Activated B cell treated with CpG ODN at 0.5 μM for 24 hours (primary cell): ENCODE data around the gene LTB4R2. TPM values are rescaled to one million over a fixed set of nuclear protein-coding genes. Genes with fewer than 3 reads are reported as not detected.

Experiments used
- ATAC-seq: fragments of 200-7000 bp; cut with Tn5 transposase; one replicate; pipeline ENCODE4 v1.10.0; 2021; ENCODE audit warnings: low read depth, mild to moderate bottlenecking, moderate library complexity
- CTCF ChIA-PET: fragments of 350-600 bp; sonication (Branson Sonifier 250); formaldehyde crosslinking; loops from one replicate; lab custom pipeline; 2021; ENCODE audit warnings: antibody characterized with exemption; lab: Charles Lee
- POLR2A ChIA-PET: fragments of 350-600 bp; sonication (Branson Sonifier 250); formaldehyde crosslinking; loops from one replicate; lab custom pipeline; 2021; ENCODE audit warnings: antibody characterized with exemption; lab: Charles Lee
- DNase-seq: peaks from one replicate; pipeline ENCODE4 v3.0.0; 2022
- H3K27ac Mint-ChIP-seq: one replicate; pipeline ENCODE4 v1.8.0; 2020; ENCODE audit warnings: mixed read lengths
- H3K27me3 Mint-ChIP-seq: one replicate; pipeline ENCODE4 v1.8.0; 2021; ENCODE audit warnings: mixed read lengths
- H3K36me3 Mint-ChIP-seq: one replicate; pipeline ENCODE4 v1.8.0; 2021; ENCODE audit warnings: low read depth, mixed read lengths
- H3K4me1 Mint-ChIP-seq: one replicate; pipeline ENCODE4 v1.8.0; 2021; ENCODE audit warnings: mixed read lengths
- H3K4me3 Mint-ChIP-seq: one replicate; pipeline ENCODE4 v1.8.0; 2020; ENCODE audit warnings: mild to moderate bottlenecking, mixed read lengths
- H3K9me3 Mint-ChIP-seq: one replicate; pipeline ENCODE4 v1.8.0; 2020; ENCODE audit warnings: mixed read lengths
- intact Hi-C: fragments of 100-400 bp; cut with micrococcal nuclease; formaldehyde crosslinking; loops from one replicate; pipeline ENCODE4 v1.15.1; 2024
- total RNA-seq: library from RNA; stranded (reverse); gene quantifications from 2 replicates; pipeline ENCODE4 v1.2.3, GENCODE V29; 2022
- TF ChIP-seq, protein P1 (sequence below): fragments of 200-600 bp; IDR thresholded peaks from one replicate; pipeline ENCODE4 v1.8.0; 2022; ENCODE audit warnings: antibody characterized with exemption, mild to moderate bottlenecking

LTB4R2 gene
- total RNA-seq, 1 donor from 2014 or later = 9.1 TPM

GRCh38 chr14:24282736-24283135 lies 27.2 kb upstream of the LTB4R2 start:
- intact Hi-C loops = no loop called here
- Mint-ChIP-seq H3K27ac (no peak overlapping the region), H3K27me3 (no peaks in the 10 kb centered on the region), H3K4me1 (peaks cover 52% of the 10 kb centered on the region), H3K4me3 (no peak overlapping the region), H3K36me3 (no peaks in the 10 kb centered on the region), H3K9me3 (no peaks in the 10 kb centered on the region)
- no peak for ATAC-seq
- TF ChIP-seq, protein P1, sequence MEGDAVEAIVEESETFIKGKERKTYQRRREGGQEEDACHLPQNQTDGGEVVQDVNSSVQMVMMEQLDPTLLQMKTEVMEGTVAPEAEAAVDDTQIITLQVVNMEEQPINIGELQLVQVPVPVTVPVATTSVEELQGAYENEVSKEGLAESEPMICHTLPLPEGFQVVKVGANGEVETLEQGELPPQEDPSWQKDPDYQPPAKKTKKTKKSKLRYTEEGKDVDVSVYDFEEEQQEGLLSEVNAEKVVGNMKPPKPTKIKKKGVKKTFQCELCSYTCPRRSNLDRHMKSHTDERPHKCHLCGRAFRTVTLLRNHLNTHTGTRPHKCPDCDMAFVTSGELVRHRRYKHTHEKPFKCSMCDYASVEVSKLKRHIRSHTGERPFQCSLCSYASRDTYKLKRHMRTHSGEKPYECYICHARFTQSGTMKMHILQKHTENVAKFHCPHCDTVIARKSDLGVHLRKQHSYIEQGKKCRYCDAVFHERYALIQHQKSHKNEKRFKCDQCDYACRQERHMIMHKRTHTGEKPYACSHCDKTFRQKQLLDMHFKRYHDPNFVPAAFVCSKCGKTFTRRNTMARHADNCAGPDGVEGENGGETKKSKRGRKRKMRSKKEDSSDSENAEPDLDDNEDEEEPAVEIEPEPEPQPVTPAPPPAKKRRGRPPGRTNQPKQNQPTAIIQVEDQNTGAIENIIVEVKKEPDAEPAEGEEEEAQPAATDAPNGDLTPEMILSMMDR = no peak
- no peak for DNase-seq
- CTCF ChIA-PET = interaction anchor here (0.8 to 5.4 kb wide), 5 partner anchors 11 to 27 kb away, joined by 3 to 31 read pairs (median 3); partner anchors contain the start of genes CIDEB, LTB4R, LTB4R2 and RABGGTA
- POLR2A ChIA-PET = interaction anchor here (0.7 to 3.9 kb wide), 5 partner anchors 12 to 148 kb away, joined by 3 to 53 read pairs (median 8); partner anchors contain the start of genes KHNYN, RABGGTA and TINF2

GRCh38 chr14:24283796-24284460 lies 26.0 kb upstream of the LTB4R2 start:
- H3K27me3 Mint-ChIP-seq = no peaks in the 10 kb centered on the region
- POLR2A ChIA-PET = interaction anchor here (2.3 kb wide), 1 partner anchor 41 kb away, joined by 8 read pairs; the partner anchor contains the start of gene TINF2
- no peaks in the 10 kb centered on the region for H3K9me3 Mint-ChIP-seq
- H3K4me1 Mint-ChIP-seq = peaks cover 44% of the 10 kb centered on the region
- TF ChIP-seq, protein P1 = no peak
- ATAC-seq (no peak), DNase-seq (no peak)
- H3K36me3 Mint-ChIP-seq = peaks cover 2% of the 10 kb centered on the region
- CTCF ChIA-PET = interaction anchor here (0.9 to 5.4 kb wide), 2 partner anchors 12 to 25 kb away, joined by 3 to 31 read pairs; partner anchors contain the start of genes CIDEB, LTB4R, LTB4R2 and RABGGTA
- no peak overlapping the region for H3K4me3 Mint-ChIP-seq
- no peak overlapping the region for H3K27ac Mint-ChIP-seq
- intact Hi-C loops = no loop called here

DNA sequence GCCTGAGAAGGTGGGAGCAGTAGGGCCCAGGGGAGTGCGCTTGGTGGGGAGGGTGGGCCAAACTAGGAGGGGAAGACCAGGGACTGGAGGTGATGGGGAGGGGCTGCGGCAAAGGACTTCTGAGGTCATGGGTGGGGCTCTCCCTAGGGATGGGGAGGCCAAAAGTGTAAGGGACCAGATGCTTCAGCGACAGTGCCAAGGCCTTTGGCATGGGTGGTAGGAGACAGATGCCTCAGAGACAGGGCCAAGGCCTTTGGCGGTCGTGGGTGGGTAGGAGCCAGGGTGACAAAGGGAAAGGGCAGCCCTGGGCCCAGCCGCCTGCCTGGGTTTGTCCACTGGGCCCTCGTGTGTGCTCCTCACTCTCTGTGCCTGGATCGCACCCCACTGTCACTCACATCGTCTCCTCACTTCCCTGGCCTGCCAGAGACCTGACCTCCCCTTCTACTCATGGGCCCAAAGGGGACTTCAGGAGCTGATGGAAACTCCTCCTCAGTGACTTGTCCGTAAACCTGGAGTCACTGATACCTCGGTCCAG lies 25.4 kb upstream of the LTB4R2 start:
- no peaks in the 10 kb centered on the region for H3K9me3 Mint-ChIP-seq
- intact Hi-C loops = no loop called here
- no peak overlapping the region for H3K27ac Mint-ChIP-seq
- no peaks in the 10 kb centered on the region for H3K27me3 Mint-ChIP-seq
- H3K36me3 Mint-ChIP-seq = peaks cover 6% of the 10 kb centered on the region
- H3K4me3 Mint-ChIP-seq = no peak overlapping the region
- TF ChIP-seq, protein P1 = no peak
- ChIA-PET POLR2A (interaction anchor here (2.3 kb wide), 1 partner anchor 42 kb away, joined by 8 read pairs; the partner anchor contains the start of gene TINF2), CTCF (no interaction called here)
- ATAC-seq (no peak), DNase-seq (no peak)
- H3K4me1 Mint-ChIP-seq = peaks cover 43% of the 10 kb centered on the region

GRCh38 chr14:24285351-24285750 lies 24.6 kb upstream of the LTB4R2 start:
- CTCF ChIA-PET = no interaction called here
- Mint-ChIP-seq H3K4me3 (no peak overlapping the region), H3K4me1 (peaks cover 43% of the 10 kb centered on the region), H3K9me3 (no peaks in the 10 kb centered on the region), H3K27me3 (no peaks in the 10 kb centered on the region), H3K27ac (no peak overlapping the region), H3K36me3 (peaks cover 13% of the 10 kb centered on the region)
- DNase-seq (no peak), ATAC-seq (no peak)
- TF ChIP-seq, protein P1 = no peak
- intact Hi-C loops = no loop called here
- POLR2A ChIA-PET = interaction anchor here (0.7 to 0.9 kb wide), 2 partner anchors 43 to 146 kb away, joined by 3 to 4 read pairs; partner anchors contain the start of gene TINF2

DNA sequence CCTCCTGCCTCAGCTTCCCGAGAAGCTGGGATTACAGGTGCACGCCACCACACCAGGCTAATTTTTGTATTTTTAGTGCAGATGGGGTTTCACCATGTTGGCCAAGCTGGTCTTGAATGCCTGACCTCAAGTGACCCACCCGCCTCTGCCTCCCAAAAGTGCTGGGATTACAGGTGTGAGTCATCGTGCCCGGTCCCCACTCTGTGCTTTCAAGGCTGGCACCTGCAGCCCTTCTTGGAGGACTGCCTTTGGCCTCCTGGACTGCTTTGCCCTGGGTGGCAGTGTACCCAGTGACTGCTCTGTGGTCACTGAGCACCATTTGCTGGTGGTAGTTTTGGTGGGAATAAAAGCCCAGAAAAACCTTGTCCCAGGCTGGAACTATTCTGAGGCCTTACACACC lies 22.9 kb upstream of the LTB4R2 start:
- Mint-ChIP-seq H3K27ac (no peak overlapping the region), H3K36me3 (peaks cover 29% of the 10 kb centered on the region), H3K4me3 (no peak overlapping the region), H3K27me3 (no peaks in the 10 kb centered on the region), H3K4me1 (peaks cover 34% of the 10 kb centered on the region), H3K9me3 (no peaks in the 10 kb centered on the region)
- intact Hi-C loops = no loop called here
- POLR2A ChIA-PET = interaction anchor here (1.0 to 1.4 kb wide), 2 partner anchors 16 to 44 kb away, joined by 3 read pairs; partner anchors contain the start of genes RABGGTA and TINF2
- CTCF ChIA-PET = no interaction called here
- DNase-seq (no peak), ATAC-seq (no peak)
- TF ChIP-seq, protein P1 = no peak
